Parathyroid adenoma (tissue), 2 donors: ENCODE measurements around the gene FAM111B.
A peak's percentile ranks its signal among the peaks of the same experiment; 100 is the strongest.

Experiments
- H2AFZ ChIP-seq: fragments of 300-600 bp; sonication (generic); one replicate; pipeline ENCODE4 v1.7.0; 2017; ENCODE audit warnings: antibody characterized with exemption, mild to moderate bottlenecking
- H3K27ac ChIP-seq: fragments of 300-600 bp; sonication (generic); one replicate; pipeline ENCODE4 v1.7.0; 2017
- H3K27me3 ChIP-seq: fragments of 300-600 bp; sonication (generic); one replicate; pipeline ENCODE4 v1.7.0; 2017; ENCODE audit warnings: low read length; ENCODE audit not compliant: control insufficient read depth, insufficient read depth
- H3K36me3 ChIP-seq: fragments of 300-600 bp; sonication (generic); one replicate; pipeline ENCODE4 v1.7.0; 2017; ENCODE audit warnings: low read length; ENCODE audit not compliant: control insufficient read depth, insufficient read depth
- H3K4me1 ChIP-seq: fragments of 300-600 bp; sonication (generic); one replicate; pipeline ENCODE4 v1.7.0; 2017; ENCODE audit warnings: control low read depth
- H3K4me2 ChIP-seq: fragments of 300-600 bp; sonication (generic); one replicate; pipeline ENCODE4 v1.7.0; 2017; ENCODE audit warnings: low read length
- H3K4me3 ChIP-seq: fragments of 300-600 bp; sonication (generic); one replicate; pipeline ENCODE4 v1.7.0; 2017; ENCODE audit warnings: low read depth, low read length
- H3K79me2 ChIP-seq: fragments of 300-600 bp; sonication (generic); one replicate; pipeline ENCODE4 v1.7.0; 2017; ENCODE audit warnings: control low read depth
- H3K9ac ChIP-seq: fragments of 300-600 bp; sonication (generic); one replicate; pipeline ENCODE4 v1.7.0; 2017; ENCODE audit warnings: mild to moderate bottlenecking
- H3K9me3 ChIP-seq: fragments of 300-600 bp; sonication (generic); one replicate; pipeline ENCODE4 v1.7.0; 2017; ENCODE audit warnings: low read length; ENCODE audit not compliant: control insufficient read depth
- CTCF ChIP-seq: fragments of 300-600 bp; sonication (generic); IDR thresholded peaks from one replicate; pipeline ENCODE4 v1.7.0; 2017; ENCODE audit warnings: antibody characterized with exemption, mild to moderate bottlenecking
- donor health status: primary hyperparathyroidism.

The FAM111B gene

GRCh38 chr11:59164028-59164427, 57.0 kb downstream of the FAM111B start:
- H3K36me3 ChIP-seq, result no peaks in the 10 kb centered on the region
- TF ChIP-seq CTCF, result no peak
- no peaks in the 10 kb centered on the region for H3K79me2 ChIP-seq

DNA sequence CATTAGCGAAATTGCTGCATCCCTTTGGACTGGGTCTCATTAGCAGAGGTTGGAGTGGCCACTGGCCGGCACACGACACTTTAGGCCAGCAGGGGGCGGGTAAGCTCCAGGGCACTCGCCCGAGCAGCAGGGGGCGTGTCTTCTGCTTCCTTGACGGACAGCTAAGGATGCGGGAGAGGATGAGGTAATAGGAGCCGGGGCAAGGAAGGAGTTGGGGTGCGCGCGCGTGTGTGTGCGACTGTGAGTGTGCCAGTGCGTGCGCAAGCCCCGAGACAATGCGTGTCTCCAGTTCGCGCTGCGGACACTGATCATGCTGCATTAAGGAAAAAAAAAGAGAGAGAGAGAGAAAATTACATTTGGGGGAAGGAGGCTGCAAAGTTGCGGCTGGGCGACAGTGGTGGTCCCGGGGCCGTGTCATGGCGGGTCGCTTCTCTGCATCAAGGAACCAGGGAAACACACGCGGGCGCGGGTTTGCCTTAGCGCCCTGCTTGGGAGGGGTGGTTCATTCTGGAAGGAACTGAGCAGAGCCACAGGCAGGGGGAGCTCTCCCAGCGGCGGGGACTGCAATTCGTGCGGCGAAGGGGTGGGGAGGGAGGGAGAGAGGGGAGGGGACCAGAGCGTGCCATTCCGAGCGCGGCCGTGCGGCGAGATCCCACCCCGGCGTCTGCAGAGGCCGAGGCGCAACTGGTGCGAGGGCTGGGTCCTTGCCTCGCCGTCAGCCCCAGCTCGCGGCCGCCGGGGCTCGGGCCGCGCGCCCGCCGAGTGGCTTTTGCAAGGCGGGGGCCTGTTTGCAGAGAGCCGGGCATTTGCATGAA, 64.7 kb downstream of the FAM111B start, which contains the start of gene DTX4:
Gene DTX4 (plus strand): TSS at position 625 of the 815 bp plus-strand sequence. CDS start 464 bp downstream, outside the sequence.
- peak within 1 kb of the TSS; percentile 24 for H3K27ac ChIP-seq
- H3K36me3 ChIP-seq, result no peaks in the 10 kb centered on the region
- H3K9ac ChIP-seq, result no peak within 1 kb of the TSS
- peak within 1 kb of the TSS; percentile 93 for H3K4me2 ChIP-seq
- H3K27me3 ChIP-seq, result no peaks in the 10 kb centered on the region
- no peaks in the 10 kb centered on the region for H3K9me3 ChIP-seq
- peak within 1 kb of the TSS; percentile 74 for H2AFZ ChIP-seq
- peaks cover 2% of the 10 kb centered on the region for H3K4me1 ChIP-seq
- peak; percentile 80 for TF ChIP-seq CTCF
- peak within 1 kb of the TSS; percentile 64 for H3K4me3 ChIP-seq
- H3K79me2 ChIP-seq, result no peaks in the 10 kb centered on the region

More at GRCh38 chr11:59164028-59164427, 57.0 kb downstream of the FAM111B start:
- no peak overlapping the region for H3K4me2 ChIP-seq
- no peak overlapping the region for H3K9ac ChIP-seq
- no peak overlapping the region for H3K27ac ChIP-seq
- H3K27me3 ChIP-seq, result no peaks in the 10 kb centered on the region
- no peaks in the 10 kb centered on the region for H3K4me1 ChIP-seq
- H2AFZ ChIP-seq, result no peak overlapping the region
- H3K9me3 ChIP-seq, result no peaks in the 10 kb centered on the region
- no peak overlapping the region for H3K4me3 ChIP-seq

- Histone ChIP-seq H3K36me3 (no peaks in the 10 kb centered on the region), H3K4me2 (peak overlapping the region; percentile 93), H3K4me3 (peak overlapping the region; percentile 64), H3K79me2 (no peaks in the 10 kb centered on the region), H3K27me3 (no peaks in the 10 kb centered on the region), H3K9me3 (no peaks in the 10 kb centered on the region), H2AFZ (peak overlapping the region; percentile 74), H3K27ac (peak overlapping the region; percentile 24), H3K4me1 (peaks cover 2% of the 10 kb centered on the region), H3K9ac (no peak overlapping the region)
- TF ChIP-seq CTCF, result no peak
Measured at GRCh38 chr11:59172345-59173079, 65.5 kb downstream of the FAM111B start.

DNA sequence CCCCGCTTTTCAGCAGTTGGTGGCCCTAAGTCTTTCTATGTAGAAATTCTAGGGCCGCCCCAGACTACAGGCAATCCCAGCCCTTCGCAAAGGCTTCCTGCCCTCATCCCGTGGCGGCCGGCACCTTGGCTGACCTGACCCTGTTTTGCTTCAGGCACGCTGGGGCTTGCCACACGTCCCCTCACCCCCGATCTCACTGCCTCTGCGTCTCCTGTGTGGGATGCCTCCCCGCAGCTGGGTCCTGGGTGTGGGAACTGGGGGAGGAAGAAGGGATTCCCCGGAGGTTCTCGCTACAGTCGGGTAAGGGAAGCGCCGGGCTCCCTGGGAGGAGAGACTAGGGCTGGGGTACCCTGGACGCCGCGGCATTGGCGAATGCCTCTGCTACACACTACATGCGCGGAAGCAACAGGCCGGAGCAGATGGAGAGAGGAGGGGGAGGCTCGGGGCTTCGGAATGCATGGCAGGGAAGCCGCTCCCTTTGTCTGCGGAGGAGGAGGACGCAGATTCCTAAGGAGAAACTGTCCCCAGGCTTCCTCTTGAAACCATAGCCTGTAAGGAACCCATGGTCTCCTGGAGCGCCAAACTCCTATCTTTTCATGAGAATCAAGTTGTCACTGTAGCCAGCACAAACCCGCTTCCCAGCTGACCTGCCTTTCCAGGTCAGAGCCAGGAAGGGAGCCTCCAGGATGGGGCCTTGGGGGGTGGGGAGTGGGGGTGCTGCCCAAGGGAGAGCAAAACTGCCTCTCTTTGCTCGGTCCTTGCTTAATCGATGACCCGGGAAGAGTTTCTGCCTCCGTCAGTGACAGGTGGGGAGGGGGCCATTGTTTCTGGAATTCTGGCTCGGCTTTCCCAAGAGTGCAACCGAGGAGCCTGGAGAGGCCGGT, 66.3 kb downstream of the FAM111B start:
- peak overlapping the region; percentile 18 for H3K4me3 ChIP-seq
- no peak for TF ChIP-seq CTCF
- no peaks in the 10 kb centered on the region for H3K79me2 ChIP-seq
- no peaks in the 10 kb centered on the region for H3K9me3 ChIP-seq
- no peaks in the 10 kb centered on the region for H3K36me3 ChIP-seq
- H3K4me1 ChIP-seq, result peaks cover 2% of the 10 kb centered on the region
- H3K27ac ChIP-seq, result peak overlapping the region; percentile 29
- H3K27me3 ChIP-seq, result no peaks in the 10 kb centered on the region
- H2AFZ ChIP-seq, result peak overlapping the region; percentile 74
- no peak overlapping the region for H3K9ac ChIP-seq
- peak overlapping the region; percentile 68 for H3K4me2 ChIP-seq
